Mononuclear cell (primary cell): ENCODE measurements around the gene DCAF4. TPM values are rescaled to one million over a fixed set of nuclear protein-coding genes. Genes with fewer than 3 reads are reported as not detected.
"Not testable (repeated sequence)": the region's sequence is repeated elsewhere in the genome, so short reads cannot be mapped to it uniquely, and the experiment has no call there.

ENCODE experiments used
- H3K27me3 ChIP-seq: 2 replicates; pipeline ENCODE4 v1.6.0; 2011; ENCODE audit warnings: low read length, control low read depth; ENCODE audit not compliant: insufficient read depth
- H3K4me1 ChIP-seq: 2 replicates; pipeline ENCODE4 v1.5.1; 2011; ENCODE audit warnings: mild to moderate bottlenecking, low read length, control low read depth; ENCODE audit not compliant: insufficient read depth
- H3K4me3 ChIP-seq: 2 replicates; pipeline ENCODE4 v1.5.1; 2011; ENCODE audit warnings: mild to moderate bottlenecking, low read length, moderate library complexity
- H3K9me3 ChIP-seq: 2 replicates; pipeline ENCODE4 v1.5.1; 2011; ENCODE audit warnings: low read depth, mild to moderate bottlenecking, control low read depth, low read length
- total RNA-seq: library from RNA; depleted of rRNA; stranded (reverse); fragments of >200 nt; gene quantifications from one replicate; pipeline ENCODE4 v1.2.3, GENCODE V29; 2012

DCAF4 gene
- total RNA-seq, 1 donor = 17.9 TPM

DNA sequence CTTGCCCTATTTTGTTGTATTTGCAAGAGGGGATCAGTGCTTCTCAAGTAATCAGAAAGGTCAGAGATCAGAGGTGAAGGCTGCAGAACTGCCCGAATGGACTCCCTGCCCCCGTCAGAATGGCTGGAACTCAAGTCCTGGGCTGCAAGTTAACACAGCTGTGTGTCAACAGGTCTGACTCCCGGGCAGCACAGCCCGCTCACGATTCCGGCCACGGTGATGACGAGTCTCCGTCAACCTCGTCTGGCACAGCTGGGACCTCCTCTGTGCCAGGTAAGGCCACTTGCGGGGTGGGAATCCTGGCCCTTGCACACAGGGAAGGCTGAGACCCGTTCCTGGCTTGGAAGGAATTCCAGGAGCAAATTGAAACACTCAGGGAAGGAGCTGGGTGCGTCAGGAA lies 13.4 kb downstream of the DCAF4 start:
- H3K27me3 ChIP-seq = no peaks in the 10 kb centered on the region
- no peaks in the 10 kb centered on the region for H3K9me3 ChIP-seq
- H3K4me1 ChIP-seq = no peaks in the 10 kb centered on the region
- H3K4me3 ChIP-seq = no peak overlapping the region

- H3K4me3 ChIP-seq = no peak overlapping the region
- H3K27me3 ChIP-seq = no peaks in the 10 kb centered on the region
- H3K4me1 ChIP-seq = no peaks in the 10 kb centered on the region
- H3K9me3 ChIP-seq = no peaks in the 10 kb centered on the region
These were observed 15.2 kb downstream of the DCAF4 start for GRCh38 chr14:72941286-72941985.

- H3K9me3 ChIP-seq = no peaks in the 10 kb centered on the region
- no peaks in the 10 kb centered on the region for H3K4me1 ChIP-seq
- no peak overlapping the region for H3K4me3 ChIP-seq
- H3K27me3 ChIP-seq = no peaks in the 10 kb centered on the region
These were observed 16.7 kb downstream of the DCAF4 start for GRCh38 chr14:72942934-72943333.

- H3K27me3 ChIP-seq = no peaks in the 10 kb centered on the region
- H3K4me1 ChIP-seq = no peaks in the 10 kb centered on the region
- H3K4me3 ChIP-seq = no peak overlapping the region
- no peaks in the 10 kb centered on the region for H3K9me3 ChIP-seq
These were observed 17.7 kb downstream of the DCAF4 start for GRCh38 chr14:72943876-72944430.

GRCh38 chr14:72945356-72946027 lies 19.2 kb downstream of the DCAF4 start:
- Histone ChIP-seq H3K4me1 (no peaks in the 10 kb centered on the region), H3K9me3 (no peaks in the 10 kb centered on the region), H3K27me3 (no peaks in the 10 kb centered on the region), H3K4me3 (no peak overlapping the region)

- Histone ChIP-seq H3K27me3 (no peaks in the 10 kb centered on the region), H3K9me3 (no peaks in the 10 kb centered on the region), H3K4me3 (no peak overlapping the region), H3K4me1 (no peaks in the 10 kb centered on the region)
These were observed 20.2 kb downstream of the DCAF4 start for GRCh38 chr14:72946491-72946890.

DNA sequence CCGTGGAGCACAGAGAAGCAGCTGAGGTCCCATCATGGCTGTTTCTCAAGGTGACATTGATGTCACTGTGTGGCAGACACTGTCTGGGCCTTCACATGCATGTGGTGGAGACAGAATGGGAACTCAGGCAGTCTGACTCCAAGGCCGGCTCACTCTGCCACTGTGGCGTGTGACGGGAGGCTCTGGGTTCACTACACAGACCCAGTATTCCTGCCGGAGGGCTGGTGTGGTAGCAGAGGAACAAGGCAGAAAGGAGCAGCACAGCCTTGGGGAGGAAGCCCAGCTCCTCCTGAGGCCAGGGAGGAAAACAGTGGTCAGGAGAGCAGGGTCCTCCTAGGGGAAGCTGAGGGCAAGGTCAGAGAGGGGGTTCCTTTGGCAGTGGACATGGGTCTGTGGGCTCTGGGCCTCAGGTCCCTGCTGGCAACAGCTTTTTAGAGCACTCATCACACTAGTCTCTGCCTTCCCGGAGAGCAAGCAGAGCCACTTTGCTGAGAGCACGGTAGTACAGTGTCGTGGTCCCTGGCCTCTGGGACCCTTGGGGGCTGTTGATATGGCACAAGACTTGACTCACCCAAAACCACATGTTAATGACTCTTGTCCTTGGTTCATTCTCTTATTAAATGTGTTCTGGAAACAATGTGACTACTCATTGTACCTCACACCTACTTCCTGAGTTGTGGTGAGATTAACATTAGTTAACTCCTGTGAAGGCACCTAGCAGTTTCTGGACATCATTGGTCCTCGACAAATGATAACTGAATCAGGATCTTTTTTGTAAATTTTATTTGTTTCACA lies 21.3 kb downstream of the DCAF4 start:
- H3K4me1 ChIP-seq = no peaks in the 10 kb centered on the region
- no peaks in the 10 kb centered on the region for H3K27me3 ChIP-seq
- H3K9me3 ChIP-seq = no peaks in the 10 kb centered on the region
- H3K4me3 ChIP-seq = no peak overlapping the region

GRCh38 chr14:72948481-72949138 lies 22.3 kb downstream of the DCAF4 start:
- Histone ChIP-seq H3K9me3 (no peaks in the 10 kb centered on the region), H3K4me1 (no peaks in the 10 kb centered on the region), H3K4me3 (no peak overlapping the region), H3K27me3 (no peaks in the 10 kb centered on the region)

DNA sequence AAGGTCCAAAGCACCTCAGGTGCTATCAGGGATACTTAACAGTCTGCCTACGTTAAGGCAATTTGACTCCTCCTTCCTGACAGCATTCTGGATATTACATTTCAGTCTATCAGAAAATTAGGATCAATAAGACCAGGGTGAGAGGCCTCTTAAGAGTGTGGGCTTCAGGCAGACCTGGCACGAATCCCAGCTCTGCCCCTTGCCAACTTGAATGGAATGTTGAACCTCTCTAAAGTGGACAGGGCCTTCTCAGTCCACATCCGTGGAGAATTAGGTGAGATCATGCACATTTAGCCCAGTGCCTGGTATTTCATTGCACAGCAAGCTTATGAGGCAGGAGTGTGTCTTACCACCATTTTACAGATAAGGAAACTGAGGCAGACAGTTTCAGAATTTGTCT lies 25.9 kb downstream of the DCAF4 start:
- H3K27me3 ChIP-seq = no peaks in the 10 kb centered on the region

DNA sequence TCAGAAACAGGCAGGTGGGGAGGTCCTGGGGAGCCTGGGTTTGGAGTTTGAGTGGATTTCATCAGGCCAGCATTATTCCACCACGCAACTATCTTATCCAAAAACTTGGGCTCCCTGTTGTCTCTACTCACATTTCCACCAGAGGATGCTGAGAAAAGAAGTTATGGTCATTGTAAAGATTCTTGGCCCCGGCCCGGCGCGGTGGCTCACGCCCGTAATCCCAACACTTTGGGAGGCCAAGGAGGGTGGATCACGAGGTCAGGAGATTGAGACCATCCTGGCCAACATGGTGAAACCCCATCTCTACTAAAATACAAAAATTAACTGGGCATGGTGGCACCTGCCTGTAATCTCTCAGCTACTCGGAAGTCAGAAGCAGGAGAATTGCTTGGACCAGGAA lies 30.5 kb downstream of the DCAF4 start:
- not testable (repeated sequence) for H3K4me1 ChIP-seq, H3K4me3 ChIP-seq, H3K9me3 ChIP-seq, H3K27me3 ChIP-seq

More for the DNA sequence above, 25.9 kb downstream of the DCAF4 start:
- Histone ChIP-seq H3K4me1 (no peaks in the 10 kb centered on the region), H3K4me3 (no peak overlapping the region), H3K9me3 (no peaks in the 10 kb centered on the region)

- Histone ChIP-seq H3K4me1 (no peaks in the 10 kb centered on the region), H3K9me3 (no peaks in the 10 kb centered on the region), H3K4me3 (no peak overlapping the region), H3K27me3 (no peaks in the 10 kb centered on the region)
These were observed 30.9 kb downstream of the DCAF4 start for GRCh38 chr14:72957213-72957612.

- H3K27me3 ChIP-seq = no peaks in the 10 kb centered on the region
- H3K9me3 ChIP-seq = no peaks in the 10 kb centered on the region
- H3K4me1 ChIP-seq = no peaks in the 10 kb centered on the region
- no peak overlapping the region for H3K4me3 ChIP-seq
These were observed 32.3 kb downstream of the DCAF4 start for GRCh38 chr14:72958548-72958947.

DNA sequence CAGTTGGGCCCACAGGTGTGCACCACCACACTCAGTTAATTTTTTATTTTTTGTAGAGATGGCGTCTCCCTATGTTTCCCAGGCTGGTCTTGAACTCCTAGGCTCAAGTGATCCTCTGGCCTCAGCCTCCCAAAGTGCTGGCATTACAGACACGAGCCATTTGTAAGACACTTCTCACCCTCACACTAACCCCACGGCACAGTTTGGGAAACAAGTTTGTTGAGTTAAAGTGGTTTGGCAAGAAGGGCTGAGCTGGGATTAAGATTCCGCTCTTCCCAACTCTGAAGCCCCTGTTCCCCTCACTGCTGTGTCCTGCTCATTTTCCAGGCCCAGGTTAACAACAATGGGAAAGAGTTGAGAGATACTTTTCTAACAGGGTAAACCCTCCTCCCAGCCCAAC lies 34.8 kb downstream of the DCAF4 start:
- not testable (repeated sequence) for H3K4me3 ChIP-seq, H3K9me3 ChIP-seq, H3K27me3 ChIP-seq, H3K4me1 ChIP-seq

DNA sequence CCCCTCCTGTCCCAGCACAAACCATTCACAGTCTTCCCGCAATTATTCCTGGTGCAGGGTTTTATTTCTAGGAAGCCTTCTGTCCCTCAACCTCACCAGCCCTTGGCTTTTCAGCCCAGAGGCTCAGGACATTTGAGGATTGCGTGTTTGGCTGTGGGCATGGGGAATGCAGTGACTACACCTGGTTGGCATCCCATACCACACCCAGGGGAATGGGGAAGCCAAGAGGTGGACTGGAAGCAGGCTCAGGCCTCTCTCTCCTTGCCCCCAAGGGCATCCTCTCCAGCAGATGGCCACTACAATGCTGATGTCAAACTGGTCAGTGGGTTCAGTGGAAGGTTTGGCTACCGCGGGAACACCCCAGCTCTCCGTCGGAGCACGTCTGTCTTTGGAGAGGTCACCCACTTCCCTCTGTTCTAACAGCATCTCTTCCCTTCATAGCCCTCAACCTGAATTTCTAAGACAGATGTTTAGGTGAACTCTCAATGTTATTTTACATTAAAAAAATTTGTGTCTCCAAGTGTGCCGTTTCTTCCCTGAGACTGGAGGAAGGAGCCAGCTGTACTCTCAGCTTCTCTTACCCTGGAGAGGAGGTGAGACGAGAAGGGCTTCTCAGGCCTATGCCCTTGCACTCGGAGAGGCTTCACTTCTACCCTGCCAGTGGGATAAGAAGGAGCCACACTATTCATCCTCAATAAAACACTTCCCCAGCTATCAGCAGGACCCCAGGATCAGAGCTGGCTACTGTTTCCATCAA lies 35.5 kb downstream of the DCAF4 start:
- Histone ChIP-seq H3K9me3 (no peaks in the 10 kb centered on the region), H3K4me1 (no peaks in the 10 kb centered on the region), H3K4me3 (no peak overlapping the region), H3K27me3 (no peaks in the 10 kb centered on the region)
